Parietal lobe (tissue), 1 donor: ENCODE data around the gene CYTH4. TPM values are rescaled to one million over a fixed set of nuclear protein-coding genes. Genes with fewer than 3 reads are reported as not detected.

Experiments used
- total RNA-seq: library from RNA; depleted of rRNA; stranded (reverse); fragments of >200 nt; gene quantifications from one replicate; pipeline ENCODE4 v1.2.3, GENCODE V29; 2014

The CYTH4 gene, protein sequence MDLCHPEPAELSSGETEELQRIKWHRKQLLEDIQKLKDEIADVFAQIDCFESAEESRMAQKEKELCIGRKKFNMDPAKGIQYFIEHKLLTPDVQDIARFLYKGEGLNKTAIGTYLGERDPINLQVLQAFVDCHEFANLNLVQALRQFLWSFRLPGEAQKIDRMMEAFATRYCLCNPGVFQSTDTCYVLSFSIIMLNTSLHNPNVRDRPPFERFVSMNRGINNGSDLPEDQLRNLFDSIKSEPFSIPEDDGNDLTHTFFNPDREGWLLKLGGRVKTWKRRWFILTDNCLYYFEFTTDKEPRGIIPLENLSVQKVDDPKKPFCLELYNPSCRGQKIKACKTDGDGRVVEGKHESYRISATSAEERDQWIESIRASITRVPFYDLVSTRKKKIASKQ
- 1.3 TPM for total RNA-seq

DNA sequence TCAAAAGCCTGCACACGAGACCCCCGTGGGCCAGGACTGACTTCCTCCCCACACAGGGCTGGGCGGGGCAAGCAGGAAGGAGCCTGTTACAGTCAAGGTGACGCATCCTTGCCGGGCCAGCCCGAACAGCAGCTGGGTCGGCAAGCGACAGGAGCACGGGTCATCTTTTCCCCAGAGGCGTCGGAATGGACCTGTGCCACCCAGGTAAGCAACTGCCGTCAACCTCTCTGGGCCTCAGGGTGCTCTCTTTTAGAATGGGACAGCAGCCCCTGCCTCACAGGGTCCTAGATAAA lies at the start of gene CYTH4:
Gene CYTH4, plus strand, starts transcription at position 124 of the 293 bp plus-strand sequence. Its CDS starts 62 bp downstream, at position 186.

DNA sequence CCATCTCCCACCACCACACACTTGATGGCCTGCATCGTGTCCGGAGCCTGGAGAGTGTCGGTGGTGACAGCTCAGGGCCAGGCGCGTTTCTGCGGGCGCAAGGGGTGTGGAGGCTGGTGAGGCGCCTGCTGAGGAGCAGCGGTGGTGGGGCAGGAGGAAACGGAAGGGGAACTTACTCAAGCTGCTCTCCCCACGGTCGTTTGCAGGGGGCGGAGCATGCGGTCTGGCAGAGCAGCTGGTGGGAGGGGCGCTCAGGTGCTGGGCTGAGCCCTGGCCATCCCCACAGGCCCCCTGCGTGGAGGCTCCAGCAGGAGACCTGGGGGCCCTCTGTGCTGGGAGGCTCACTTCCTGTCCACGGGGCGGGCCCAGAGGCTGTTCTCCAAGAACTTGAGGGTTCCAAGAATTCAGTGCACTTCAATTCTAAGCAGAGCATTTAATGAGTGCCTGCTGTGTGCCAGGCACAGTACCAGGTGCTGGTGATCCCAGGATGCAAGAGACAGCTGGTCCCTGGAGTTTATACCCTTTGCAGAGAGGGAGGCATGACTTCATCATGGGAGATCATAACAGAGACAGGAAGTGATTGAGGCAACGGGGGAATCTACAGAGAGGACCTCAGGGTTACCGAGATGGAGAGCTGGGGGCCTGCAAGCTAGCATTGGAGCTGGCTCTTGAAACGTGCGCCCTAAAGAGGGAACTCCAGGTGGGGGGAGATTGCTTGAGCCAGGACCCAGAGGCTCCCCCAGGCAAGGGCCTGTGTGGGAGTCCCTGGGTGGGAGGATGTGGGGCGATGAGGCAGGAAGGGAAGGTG lies 38.0 kb upstream of the CYTH4 start, which contains the start of gene RAC2:
Gene RAC2, minus strand, starts transcription at position 156 of the 808 bp plus-strand sequence. Its CDS starts 121 bp downstream, at position 35.

Other genes with a start within 250 kb of the CYTH4 start
- 28.8 TPM for gene KCTD17, start 230.8 kb upstream of the CYTH4 start, total RNA-seq
- gene TMPRSS6, start 172.8 kb upstream of the CYTH4 start, total RNA-seq, result not detected
- not detected for gene IL2RB, start 132.6 kb upstream of the CYTH4 start, total RNA-seq
- gene C1QTNF6, start 94.3 kb upstream of the CYTH4 start, total RNA-seq, result 8.8 TPM
- 0.31 TPM for gene SSTR3, start 70.0 kb upstream of the CYTH4 start, total RNA-seq
- gene RAC2, start 38.2 kb upstream of the CYTH4 start, total RNA-seq, result not detected
- 21.9 TPM for gene ELFN2, start 145.0 kb downstream of the CYTH4 start, total RNA-seq
- gene MFNG, start 203.9 kb downstream of the CYTH4 start, total RNA-seq, result 3.4 TPM
- gene CARD10, start 236.9 kb downstream of the CYTH4 start, total RNA-seq, result 2.2 TPM